Esophagus squamous epithelium (tissue), 5 donors: Measurements from ENCODE around the gene CDON. TPM values are rescaled to one million over a fixed set of nuclear protein-coding genes. Genes with fewer than 3 reads are reported as not detected.

Source experiments
- DNase-seq: peaks from one replicate; lab custom pipeline; 2025; lab: John Stamatoyannopoulos, UW
- H3K27ac ChIP-seq, 4 donors: fragments of 200-600 bp; sonication (generic); one replicate each; pipeline ENCODE4 v1.5.1; 2016 to 2019; ENCODE audit warnings: mild to moderate bottlenecking in 1 of 4
- H3K27me3 ChIP-seq, 4 donors: fragments of 200-600 bp; sonication (generic); 1 replicate in 3 of 4; 2 replicates in 1 of 4; pipeline versions ENCODE4 v1.5.1 to v1.6.0; 2017 to 2021; ENCODE audit warnings: antibody characterized with exemption in 1 of 4
- H3K36me3 ChIP-seq, 3 donors: fragments of 200-600 bp; sonication (generic); one replicate each; pipeline ENCODE4 v1.5.1; 2016 to 2019
- H3K4me1 ChIP-seq, 3 donors: fragments of 200-600 bp; sonication (generic); one replicate each; pipeline ENCODE4 v1.5.1; 2017 to 2019
- H3K4me3 ChIP-seq, 4 donors: fragments of 200-600 bp; sonication (generic); 1 replicate in 3 of 4; 2 replicates in 1 of 4; pipeline ENCODE4 v1.5.1; 2016 to 2019; ENCODE audit warnings: mild to moderate bottlenecking in 2 of 4, moderate library complexity in 1 of 4
- H3K9me3 ChIP-seq, 3 donors: fragments of 200-600 bp; sonication (generic); one replicate each; pipeline ENCODE4 v1.5.1; 2016 to 2019
- POLR2A ChIP-seq, 4 donors: fragments of 450-650 bp; IDR thresholded peaks; one replicate each; pipeline ENCODE4 v1.6.1; 2017; ENCODE audit warnings: antibody characterized with exemption in 4 of 4, mild to moderate bottlenecking in 4 of 4, moderate library complexity in 3 of 4
- WGBS, 2 donors: methylation state at CpG; one replicate each; pipeline ENCODE4 v1.1.5; 2018; 5-methylcytosine and 5-hydroxymethylcytosine counted together
- intact Hi-C: fragments of 100-400 bp; cut with DNase I; formaldehyde crosslinking; loops from one replicate; pipeline ENCODE4 v1.15.0; 2022
- total RNA-seq, 4 donors: library from RNA; depleted of rRNA; stranded (reverse); fragments of >200 nt; gene quantifications; one replicate each; pipeline ENCODE4 v1.1.0, GENCODE V29; 2016
- TF ChIP-seq, protein P1 (sequence below), 6 experiments: fragments of 450-650 bp in 4 of 6; fragments of 200-600 bp in 2 of 6; sonication (generic) in 2 of 6; IDR thresholded peaks; one replicate each; pipeline ENCODE4 v1.5.1; 2016 to 2019; ENCODE audit warnings: antibody characterized with exemption in 6 of 6, mild to moderate bottlenecking in 4 of 6, moderate library complexity in 4 of 6
- donor health status: DM: yes; HTN: yes; CAD: no.

Gene CDON
- total RNA-seq, 4 donors from 2014 or later = 2.5 to 5.5 (median 3.4) TPM

DNA sequence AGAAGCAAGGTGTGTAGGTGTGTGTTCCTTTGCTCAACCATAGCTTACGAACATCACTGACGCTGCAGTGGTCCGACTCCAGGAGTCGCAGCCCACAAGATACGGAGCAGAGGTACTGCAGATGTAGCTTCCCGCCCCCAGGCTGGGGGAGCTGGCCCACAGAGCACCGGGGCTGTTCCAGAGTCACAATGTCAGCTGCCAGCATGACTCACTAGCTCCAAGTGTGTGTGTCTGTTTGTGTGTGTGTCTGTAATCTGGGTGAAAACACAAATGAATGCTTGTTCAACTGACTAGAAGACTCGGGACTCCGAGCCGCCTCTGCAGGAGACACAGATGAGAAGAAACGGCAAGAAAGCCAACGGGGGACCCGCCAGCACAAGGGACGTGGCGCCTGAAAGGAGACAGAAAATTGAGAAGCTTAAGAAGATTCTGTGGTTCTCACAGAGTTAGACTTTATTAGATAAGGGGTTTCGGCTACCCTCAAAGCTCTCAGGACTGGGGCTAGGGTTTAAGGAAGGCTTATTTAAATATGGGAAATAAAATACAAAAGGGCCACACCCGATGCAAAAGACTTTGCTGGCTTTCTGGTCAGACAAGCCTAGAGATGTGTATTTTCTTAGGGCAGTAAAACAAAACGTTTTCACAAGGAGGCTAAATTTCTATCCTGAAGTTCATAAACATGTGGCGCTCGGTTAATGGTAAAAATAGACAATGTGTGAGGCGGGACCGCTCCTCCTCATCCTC is 106.1 kb downstream of the CDON start:
- Histone ChIP-seq H3K27ac (peak overlapping the region in 1 of 4 donors; percentile 38), H3K27me3 (no peaks in the 10 kb centered on the region), H3K36me3 (peaks cover 0 to 14% (median 0%) of the 10 kb centered on the region in 3 donors), H3K4me1 (peaks cover 4 to 39% (median 16%) of the 10 kb centered on the region in 3 donors), H3K4me3 (no peak overlapping the region), H3K9me3 (no peaks in the 10 kb centered on the region)
- no peak for TF ChIP-seq POLR2A (IDR thresholded peaks at IDR 0.05)
- TF ChIP-seq, protein P1, sequence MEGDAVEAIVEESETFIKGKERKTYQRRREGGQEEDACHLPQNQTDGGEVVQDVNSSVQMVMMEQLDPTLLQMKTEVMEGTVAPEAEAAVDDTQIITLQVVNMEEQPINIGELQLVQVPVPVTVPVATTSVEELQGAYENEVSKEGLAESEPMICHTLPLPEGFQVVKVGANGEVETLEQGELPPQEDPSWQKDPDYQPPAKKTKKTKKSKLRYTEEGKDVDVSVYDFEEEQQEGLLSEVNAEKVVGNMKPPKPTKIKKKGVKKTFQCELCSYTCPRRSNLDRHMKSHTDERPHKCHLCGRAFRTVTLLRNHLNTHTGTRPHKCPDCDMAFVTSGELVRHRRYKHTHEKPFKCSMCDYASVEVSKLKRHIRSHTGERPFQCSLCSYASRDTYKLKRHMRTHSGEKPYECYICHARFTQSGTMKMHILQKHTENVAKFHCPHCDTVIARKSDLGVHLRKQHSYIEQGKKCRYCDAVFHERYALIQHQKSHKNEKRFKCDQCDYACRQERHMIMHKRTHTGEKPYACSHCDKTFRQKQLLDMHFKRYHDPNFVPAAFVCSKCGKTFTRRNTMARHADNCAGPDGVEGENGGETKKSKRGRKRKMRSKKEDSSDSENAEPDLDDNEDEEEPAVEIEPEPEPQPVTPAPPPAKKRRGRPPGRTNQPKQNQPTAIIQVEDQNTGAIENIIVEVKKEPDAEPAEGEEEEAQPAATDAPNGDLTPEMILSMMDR (IDR thresholded peaks at IDR 0.05) = no peak
- intact Hi-C loops = no loop called here
- DNase-seq = no peak
- 71 to 82% methylated on average over 20 to 22 of the region's 22 CpGs for WGBS, 2 donors

DNA sequence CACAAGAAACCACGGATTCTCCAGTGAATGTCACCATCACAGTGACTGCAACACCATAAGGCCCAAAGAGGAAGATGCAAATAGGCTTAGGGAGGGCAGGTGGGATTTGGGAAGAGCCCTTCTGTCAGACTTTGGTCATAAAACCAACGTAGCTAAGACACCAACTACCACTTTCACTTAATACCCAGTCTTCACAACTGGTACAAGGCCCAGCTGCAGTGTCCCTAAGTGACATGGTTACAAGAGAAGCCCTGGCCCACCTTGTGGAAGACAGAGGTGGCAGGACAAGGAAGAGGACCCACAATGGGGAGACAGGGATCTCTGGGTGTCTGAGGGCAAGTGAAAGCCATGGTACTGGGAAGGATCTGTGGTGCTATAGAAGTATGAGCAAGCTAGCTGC is 106.8 kb downstream of the CDON start:
- intact Hi-C loops = no loop called here
- Histone ChIP-seq H3K4me1 (peaks cover 10 to 46% (median 22%) of the 10 kb centered on the region in 3 donors), H3K27me3 (no peaks in the 10 kb centered on the region), H3K27ac (no peak overlapping the region), H3K36me3 (peaks cover 0 to 12% (median 0%) of the 10 kb centered on the region in 3 donors), H3K4me3 (no peak overlapping the region), H3K9me3 (no peaks in the 10 kb centered on the region)
- DNase-seq = no peak
- TF ChIP-seq POLR2A (IDR thresholded peaks at IDR 0.05) = no peak
- TF ChIP-seq, protein P1 (IDR thresholded peaks at IDR 0.05) = no peak
- WGBS, 2 donors = 71 to 83% methylated on average over 1 to 2 of the region's 2 CpGs

DNA sequence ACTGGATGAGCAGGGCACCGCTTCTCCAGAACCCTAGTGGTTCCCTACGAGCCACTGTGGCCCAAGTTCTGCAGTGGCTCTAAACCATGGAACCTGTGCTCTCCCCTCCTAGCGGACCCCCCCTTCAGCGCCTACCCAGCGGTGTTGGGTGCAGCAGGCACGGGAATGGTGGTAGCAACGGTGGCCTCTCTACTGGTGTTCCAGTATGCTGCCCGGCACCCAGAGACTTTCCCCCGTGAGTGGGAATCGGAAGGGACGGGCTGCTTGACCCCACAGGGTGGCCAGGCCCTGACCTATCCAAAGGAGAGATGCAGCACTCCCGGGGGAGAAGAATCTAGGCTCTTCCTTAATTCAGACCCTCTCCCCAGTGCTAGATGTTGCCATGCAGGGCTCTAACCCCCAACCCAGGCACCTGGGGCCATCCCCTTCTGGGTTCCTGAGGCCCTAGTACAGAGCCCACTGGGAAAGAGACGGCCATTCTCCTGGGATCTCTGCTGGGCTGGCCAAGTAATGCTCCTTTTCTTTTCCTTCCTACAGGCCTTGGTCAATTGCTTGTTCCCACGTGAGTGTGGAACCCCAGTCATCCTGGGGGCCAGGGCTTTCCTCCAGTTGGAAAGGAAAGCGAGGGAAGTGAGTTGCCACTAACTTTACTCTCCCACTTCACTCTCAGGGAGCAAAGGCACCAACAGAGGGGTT is 107.6 kb downstream of the CDON start:
- peaks cover 0 to 4% (median 0%) of the 10 kb centered on the region in 3 donors for H3K36me3 ChIP-seq
- intact Hi-C loops = no loop called here
- no peak for TF ChIP-seq POLR2A (IDR thresholded peaks at IDR 0.05)
- TF ChIP-seq, protein P1 (IDR thresholded peaks at IDR 0.05) = no peak
- no peaks in the 10 kb centered on the region for H3K27me3 ChIP-seq
- 86 to 93% methylated on average over 2 to 6 of the region's 15 CpGs for WGBS, 2 donors
- H3K9me3 ChIP-seq = no peaks in the 10 kb centered on the region
- no peak for DNase-seq
- no peak overlapping the region for H3K27ac ChIP-seq
- H3K4me3 ChIP-seq = no peak overlapping the region
- peaks cover 13 to 52% (median 23%) of the 10 kb centered on the region in 3 donors for H3K4me1 ChIP-seq

DNA sequence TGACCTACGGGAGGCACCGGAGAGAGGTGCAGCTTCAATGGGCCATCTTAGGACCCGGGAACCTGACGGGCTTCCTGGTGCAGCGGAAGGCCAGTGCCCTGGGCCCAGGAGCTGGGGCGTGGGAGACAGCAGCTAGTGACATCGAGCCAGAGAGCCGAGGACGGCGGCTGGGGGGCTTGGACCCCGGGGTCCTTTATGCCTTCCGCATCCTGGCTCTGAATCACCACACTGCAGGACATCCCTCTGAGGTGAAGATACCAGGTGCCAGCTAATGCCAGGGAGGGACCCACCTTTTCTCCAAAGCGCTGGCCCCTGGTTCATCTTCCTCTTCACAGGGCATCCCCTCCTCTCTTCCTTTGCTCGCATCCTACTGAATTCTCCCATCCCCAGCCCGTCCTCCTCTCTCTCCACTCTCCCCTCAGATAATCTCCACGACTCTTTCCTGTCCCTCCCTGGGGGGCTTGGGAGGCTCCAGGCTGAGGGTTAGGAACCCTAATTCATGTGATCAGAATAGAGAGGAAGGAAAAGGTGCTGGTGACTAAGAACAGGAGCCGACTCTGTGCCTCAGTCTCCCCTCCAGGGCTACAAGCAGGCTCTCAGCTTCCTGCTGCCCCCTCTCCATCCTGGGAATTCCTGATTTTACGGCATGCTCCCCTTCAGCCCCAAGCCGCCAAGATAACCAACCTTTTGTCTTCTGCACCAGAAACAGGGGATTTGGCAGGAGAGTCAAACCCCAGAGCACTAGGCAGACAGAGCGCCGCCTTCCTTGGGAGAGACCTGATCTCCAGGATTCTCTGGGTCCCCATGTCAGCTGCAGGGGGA is 108.3 kb downstream of the CDON start:
- Histone ChIP-seq H3K4me1 (peaks cover 13 to 52% (median 23%) of the 10 kb centered on the region in 3 donors), H3K36me3 (no peaks in the 10 kb centered on the region), H3K4me3 (no peak overlapping the region), H3K27me3 (no peaks in the 10 kb centered on the region), H3K9me3 (no peaks in the 10 kb centered on the region), H3K27ac (no peak overlapping the region)
- intact Hi-C loops = no loop called here
- no peak for DNase-seq
- WGBS, 2 donors = 89 to 92% methylated on average over 7 to 8 of the region's 21 CpGs
- no peak for TF ChIP-seq POLR2A (IDR thresholded peaks at IDR 0.05)
- TF ChIP-seq, protein P1 (IDR thresholded peaks at IDR 0.05) = no peak
